ENCODE data around the gene P3R3URF.

DNA sequence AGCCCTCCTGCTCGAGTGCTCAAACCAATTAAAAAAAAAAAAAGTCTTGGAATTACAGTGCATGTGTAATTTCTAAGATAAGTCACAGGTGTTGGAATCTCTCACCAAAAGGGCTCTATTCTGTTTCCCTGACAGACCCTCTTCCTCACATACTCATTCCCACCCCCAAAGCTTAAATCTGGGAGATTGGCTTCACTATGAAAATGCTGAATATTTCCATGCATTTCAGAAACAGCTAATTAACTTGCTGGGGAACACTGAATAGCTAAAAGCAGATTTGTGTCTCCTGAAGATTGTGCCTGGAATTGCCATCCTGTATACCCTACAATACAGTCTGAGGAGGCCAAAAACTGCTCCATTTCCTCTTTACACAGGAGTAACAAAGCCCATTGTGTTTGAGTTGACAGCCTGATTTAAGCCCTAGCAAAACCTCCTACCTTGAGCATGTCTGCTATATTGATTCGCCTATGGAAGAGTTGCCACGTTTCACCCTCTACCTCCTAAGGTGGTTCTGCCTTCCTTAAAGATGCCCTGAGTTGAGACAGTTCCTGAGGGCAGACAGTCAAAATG, 42.4 kb downstream of the P3R3URF start:
- TF ChIP-seq, protein P1, sequence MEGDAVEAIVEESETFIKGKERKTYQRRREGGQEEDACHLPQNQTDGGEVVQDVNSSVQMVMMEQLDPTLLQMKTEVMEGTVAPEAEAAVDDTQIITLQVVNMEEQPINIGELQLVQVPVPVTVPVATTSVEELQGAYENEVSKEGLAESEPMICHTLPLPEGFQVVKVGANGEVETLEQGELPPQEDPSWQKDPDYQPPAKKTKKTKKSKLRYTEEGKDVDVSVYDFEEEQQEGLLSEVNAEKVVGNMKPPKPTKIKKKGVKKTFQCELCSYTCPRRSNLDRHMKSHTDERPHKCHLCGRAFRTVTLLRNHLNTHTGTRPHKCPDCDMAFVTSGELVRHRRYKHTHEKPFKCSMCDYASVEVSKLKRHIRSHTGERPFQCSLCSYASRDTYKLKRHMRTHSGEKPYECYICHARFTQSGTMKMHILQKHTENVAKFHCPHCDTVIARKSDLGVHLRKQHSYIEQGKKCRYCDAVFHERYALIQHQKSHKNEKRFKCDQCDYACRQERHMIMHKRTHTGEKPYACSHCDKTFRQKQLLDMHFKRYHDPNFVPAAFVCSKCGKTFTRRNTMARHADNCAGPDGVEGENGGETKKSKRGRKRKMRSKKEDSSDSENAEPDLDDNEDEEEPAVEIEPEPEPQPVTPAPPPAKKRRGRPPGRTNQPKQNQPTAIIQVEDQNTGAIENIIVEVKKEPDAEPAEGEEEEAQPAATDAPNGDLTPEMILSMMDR (IDR thresholded peaks at IDR 0.05; ENCODE audit: extremely low read depth in 1 of 2, insufficient read depth in 1 of 2, low read depth in 1 of 2, low read length in 2 of 2): no peak
- no peak for TF ChIP-seq POLR2A (IDR thresholded peaks at IDR 0.05; ENCODE audit: low read depth, low read length)
- TF ChIP-seq JUN (IDR thresholded peaks at IDR 0.05; ENCODE audit: borderline replicate concordance, insufficient read depth, insufficient read length, low read depth): no peak
- no peak for TF ChIP-seq EZH2 (IDR thresholded peaks at IDR 0.05; ENCODE audit: borderline replicate concordance, low read depth, low read length, severe bottlenecking)
- no peak for TF ChIP-seq MYC (IDR thresholded peaks at IDR 0.05; ENCODE audit: low read depth, low read length)
- no peak for TF ChIP-seq POLR2AphosphoS5 (IDR thresholded peaks at IDR 0.05; ENCODE audit: insufficient read depth, low read depth, low read length)
- no peak for TF ChIP-seq GATA2 (IDR thresholded peaks at IDR 0.05; ENCODE audit: insufficient read depth, insufficient read length, low read depth, low read length)
- TF ChIP-seq, protein P2, sequence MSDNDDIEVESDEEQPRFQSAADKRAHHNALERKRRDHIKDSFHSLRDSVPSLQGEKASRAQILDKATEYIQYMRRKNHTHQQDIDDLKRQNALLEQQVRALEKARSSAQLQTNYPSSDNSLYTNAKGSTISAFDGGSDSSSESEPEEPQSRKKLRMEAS (IDR thresholded peaks at IDR 0.05; ENCODE audit: insufficient read depth, insufficient read length): no peak
